OCI-LY7 (cell line): ENCODE results near the gene NLN. TPM values are rescaled to one million over a fixed set of nuclear protein-coding genes. Genes with fewer than 3 reads are reported as not detected.
"Not testable (repeated sequence)": the region's sequence is repeated elsewhere in the genome, so short reads cannot be mapped to it uniquely, and the experiment has no call there.

ENCODE experiments used
- BruUV-seq: library from RNA; stranded (reverse); fragments of 400-500 nt; replicated peaks from 2 replicates; lab custom pipeline; 2021; lab: Mats Ljungman, UMichigan
- CTCF ChIA-PET: fragments of 300-600 bp; sonication (Branson Sonifier 250); formaldehyde crosslinking; loops from one replicate; lab custom pipeline; 2022; ENCODE audit warnings: antibody characterized with exemption; ENCODE audit not compliant: unreplicated experiment; lab: Charles Lee
- POLR2A ChIA-PET: fragments of 300-600 bp; sonication (Branson Sonifier 250); formaldehyde crosslinking; loops from one replicate; lab custom pipeline; 2022; ENCODE audit warnings: antibody characterized with exemption; lab: Charles Lee
- DNase-seq: peaks from one replicate; pipeline ENCODE4 v3.0.0-alpha.2; 2015; ENCODE audit warnings: low spot score
- H2AFZ ChIP-seq: fragments of 200-600 bp; sonication (generic), shearing (Covaris generic); 2 replicates; pipeline ENCODE4 v1.6.1; 2014; ENCODE audit warnings: mild to moderate bottlenecking, antibody characterized with exemption, low read length, moderate library complexity
- H3K27ac ChIP-seq: fragments of 200-600 bp; sonication (generic); 2 replicates; pipeline ENCODE4 v1.5.1; 2014; ENCODE audit warnings: mixed run types, low read depth, mild to moderate bottlenecking, moderate library complexity, low read length, inconsistent platforms; ENCODE audit not compliant: poor library complexity, severe bottlenecking
- H3K36me3 ChIP-seq: fragments of 200-600 bp; sonication (generic); 2 replicates; pipeline ENCODE4 v1.6.1; 2014; ENCODE audit warnings: mild to moderate bottlenecking, antibody characterized with exemption, low read length, moderate library complexity, mixed read lengths; ENCODE audit not compliant: insufficient read depth
- H3K4me1 ChIP-seq: fragments of 200-600 bp; sonication (generic); 2 replicates; pipeline ENCODE4 v1.5.1; 2014; ENCODE audit warnings: mild to moderate bottlenecking, low read length; ENCODE audit not compliant: insufficient read depth, poor library complexity, severe bottlenecking
- H3K4me2 ChIP-seq: fragments of 200-600 bp; sonication (generic); 2 replicates; pipeline ENCODE4 v1.6.1; 2014; ENCODE audit warnings: mild to moderate bottlenecking, low read length
- H3K4me3 ChIP-seq: fragments of 200-600 bp; sonication (generic); 2 replicates; pipeline ENCODE4 v1.5.1; 2014; ENCODE audit warnings: mild to moderate bottlenecking, low read depth, low read length; ENCODE audit not compliant: poor library complexity, severe bottlenecking
- H3K79me2 ChIP-seq: fragments of 200-600 bp; sonication (generic); 2 replicates; pipeline ENCODE4 v1.6.1; 2016; ENCODE audit warnings: low read depth, mild to moderate bottlenecking, low read length, moderate library complexity, mixed read lengths; ENCODE audit not compliant: insufficient read depth
- H3K9me2 ChIP-seq: fragments of 200-600 bp; sonication (generic); 2 replicates; pipeline ENCODE4 v1.6.1; 2016; ENCODE audit warnings: mild to moderate bottlenecking, low read length, mixed read lengths; ENCODE audit not compliant: insufficient read depth
- H3K9me3 ChIP-seq: fragments of 200-600 bp; sonication (generic); 2 replicates; pipeline ENCODE4 v1.6.1; 2014; ENCODE audit warnings: mild to moderate bottlenecking, mixed run types, low read length, mixed read lengths
- H4K20me1 ChIP-seq: fragments of 200-600 bp; sonication (generic); 2 replicates; pipeline ENCODE4 v1.6.1; 2014; ENCODE audit warnings: mild to moderate bottlenecking, antibody characterized with exemption, low read length, moderate library complexity, mixed read lengths; ENCODE audit not compliant: insufficient read depth
- CTCF ChIP-seq: fragments of 200-600 bp; sonication (generic); conservative IDR thresholded peaks from 2 replicates; pipeline ENCODE4 v1.5.1; 2014; ENCODE audit warnings: mild to moderate bottlenecking, antibody characterized with exemption, low read length, moderate library complexity, mixed read lengths
- EZH2phosphoT487 ChIP-seq: fragments of 200-600 bp; sonication (generic); IDR thresholded peaks from 2 replicates; pipeline ENCODE4 v1.6.1; 2018; ENCODE audit warnings: low read depth, borderline replicate concordance, mild to moderate bottlenecking, mixed run types, antibody characterized with exemption, low read length, moderate library complexity, mixed read lengths
- intact Hi-C: fragments of 100-400 bp; cut with micrococcal nuclease; formaldehyde crosslinking; loops from one replicate; pipeline ENCODE4 v1.10.0; 2022; ENCODE audit not compliant: unreplicated experiment
- total RNA-seq, 2 experiments: library from RNA; depleted of rRNA in 1 of 2; stranded (reverse); fragments of >200 nt in 1 of 2; shearing (Covaris generic) in 1 of 2; gene quantifications; 2 replicates each; pipeline ENCODE4 v1.2.3, GENCODE V29; 2014 to 2022

NLN gene
- total RNA-seq, 2 experiments from 2014 or later: 14.9 to 26.0 TPM

GRCh38 chr5:65840071-65840470 lies 118.1 kb downstream of the NLN start:
- CTCF ChIA-PET: no interaction called here
- no TSS peak for BruUV-seq
- no peaks in the 10 kb centered on the region for H3K9me3 ChIP-seq

GRCh38 chr5:65844763-65845162 lies 122.8 kb downstream of the NLN start:
- H3K79me2 ChIP-seq, H4K20me1 ChIP-seq, CTCF ChIA-PET, H3K36me3 ChIP-seq, H3K4me1 ChIP-seq, intact Hi-C loops, H3K9me2 ChIP-seq, H3K27ac ChIP-seq, H3K9me3 ChIP-seq, H3K4me2 ChIP-seq, H3K4me3 ChIP-seq, H2AFZ ChIP-seq, DNase-seq, BruUV-seq: not testable (repeated sequence)
- POLR2A ChIA-PET: interaction anchor here (1.0 kb wide), 1 partner anchor 22 kb away, joined by 4 read pairs; no protein-coding TSS in a partner anchor

More at GRCh38 chr5:65840071-65840470, 118.1 kb downstream of the NLN start:
- H3K36me3 ChIP-seq: no peaks in the 10 kb centered on the region
- TF ChIP-seq CTCF (no peak), EZH2phosphoT487 (no peak)
- H3K4me2 ChIP-seq: no peak overlapping the region
- H4K20me1 ChIP-seq: no peaks in the 10 kb centered on the region
- POLR2A ChIA-PET: interaction anchor here (0.6 kb wide), 1 partner anchor 298 kb away, joined by 5 read pairs; no protein-coding TSS in a partner anchor
- H2AFZ ChIP-seq: no peak overlapping the region
- no peaks in the 10 kb centered on the region for H3K79me2 ChIP-seq
- DNase-seq: no peak
- no peak overlapping the region for H3K4me3 ChIP-seq
- no peaks in the 10 kb centered on the region for H3K4me1 ChIP-seq
- H3K9me2 ChIP-seq: no peaks in the 10 kb centered on the region
- intact Hi-C loops: no loop called here
- no peak overlapping the region for H3K27ac ChIP-seq

GRCh38 chr5:65846101-65846500 lies 124.1 kb downstream of the NLN start:
- Histone ChIP-seq H3K9me2 (no peaks in the 10 kb centered on the region), H3K4me1 (no peaks in the 10 kb centered on the region), H3K4me3 (no peak overlapping the region), H3K79me2 (no peaks in the 10 kb centered on the region), H4K20me1 (no peaks in the 10 kb centered on the region), H3K36me3 (no peaks in the 10 kb centered on the region), H3K9me3 (no peaks in the 10 kb centered on the region), H3K4me2 (no peak overlapping the region), H2AFZ (no peak overlapping the region), H3K27ac (no peak overlapping the region)
- BruUV-seq: no TSS peak
- ChIA-PET POLR2A (no interaction called here), CTCF (no interaction called here)
- TF ChIP-seq CTCF (no peak), EZH2phosphoT487 (no peak)
- DNase-seq: no peak
- intact Hi-C loops: no loop called here

- not testable (repeated sequence) for H3K4me3 ChIP-seq, BruUV-seq, H3K9me2 ChIP-seq
Measured at GRCh38 chr5:65847019-65847418, 125.0 kb downstream of the NLN start.

GRCh38 chr5:65849918-65850317 lies 127.9 kb downstream of the NLN start:
- H3K36me3 ChIP-seq, DNase-seq, H3K9me3 ChIP-seq, H3K4me3 ChIP-seq, intact Hi-C loops, H3K4me1 ChIP-seq, H3K9me2 ChIP-seq, BruUV-seq, H2AFZ ChIP-seq, H3K27ac ChIP-seq, H3K4me2 ChIP-seq, POLR2A ChIA-PET, CTCF ChIA-PET, H3K79me2 ChIP-seq, H4K20me1 ChIP-seq: not testable (repeated sequence)

More at GRCh38 chr5:65847019-65847418, 125.0 kb downstream of the NLN start:
- H3K4me2 ChIP-seq, H3K4me1 ChIP-seq, DNase-seq, POLR2A ChIA-PET, H3K9me3 ChIP-seq, H4K20me1 ChIP-seq, H3K27ac ChIP-seq, H2AFZ ChIP-seq, intact Hi-C loops, H3K79me2 ChIP-seq, H3K36me3 ChIP-seq, CTCF ChIA-PET: not testable (repeated sequence)
